NT2/D1 (cell line): ENCODE measurements around the gene PLEKHA6.

Source experiments
- SUZ12 ChIP-seq: IDR thresholded peaks from 2 replicates; pipeline ENCODE4 v1.6.1; 2011; ENCODE audit not compliant: insufficient read length, insufficient read depth; ENCODE audit errors: extremely low read depth
- YY1 ChIP-seq: IDR thresholded peaks from 2 replicates; pipeline ENCODE4 v1.6.1; 2011; ENCODE audit not compliant: insufficient read length, insufficient read depth

DNA sequence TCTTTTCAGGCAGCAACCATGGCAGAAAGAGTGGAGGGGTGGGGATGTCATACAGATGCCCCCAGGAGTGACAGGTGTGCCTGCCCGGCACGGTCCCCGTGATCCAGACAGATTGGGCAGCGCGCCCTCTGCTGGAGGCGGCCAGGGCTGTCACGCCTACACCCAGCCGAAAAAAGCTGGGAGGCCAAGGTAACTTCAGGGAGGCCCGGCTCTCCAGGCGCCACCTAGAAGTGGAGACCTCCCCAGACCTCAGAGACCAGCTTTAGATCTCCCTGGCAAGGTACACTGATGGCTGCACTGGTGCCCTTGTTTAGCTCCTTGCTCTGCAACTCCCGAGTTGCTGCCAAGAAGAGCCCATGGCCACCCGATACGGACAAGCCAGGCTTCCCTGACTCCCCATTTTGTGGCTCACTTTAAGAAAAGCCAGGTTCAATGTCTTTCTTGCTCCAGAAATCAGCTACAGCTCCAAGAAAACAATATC lies 152.6 kb downstream of the PLEKHA6 start:
- no peak for TF ChIP-seq SUZ12
- no peak for TF ChIP-seq YY1
